Esophagus muscularis mucosa (tissue), 3 donors: Measurements from ENCODE around the gene ARHGAP12.

Experiments
- CTCF ChIP-seq, 3 experiments: fragments of 200-600 bp in 2 of 3; fragments of 450-650 bp in 1 of 3; sonication (generic) in 2 of 3; IDR thresholded peaks; one replicate each; pipeline ENCODE4 v1.5.1; 2017 to 2019; ENCODE audit warnings: antibody characterized with exemption in 3 of 3, mild to moderate bottlenecking in 2 of 3, moderate library complexity in 1 of 3
- POLR2A ChIP-seq: fragments of 450-650 bp; IDR thresholded peaks from one replicate; pipeline ENCODE4 v1.6.1; 2017; ENCODE audit warnings: antibody characterized with exemption, moderate library complexity, mild to moderate bottlenecking, low read depth
- POLR2AphosphoS5 ChIP-seq, 2 donors: sonication (generic); formaldehyde crosslinking; IDR thresholded peaks; one replicate each; pipeline ENCODE4 v1.6.1; 2017; ENCODE audit warnings: antibody characterized with exemption in 2 of 2

- TF ChIP-seq CTCF (IDR thresholded peaks at IDR 0.05) (no peak), POLR2A (no peak), POLR2AphosphoS5 (IDR thresholded peaks at IDR 0.05) (no peak)
Observed at GRCh38 chr10:31829776-31830175, 98.9 kb downstream of the ARHGAP12 start.
